ENCODE measurements around the gene KCMF1. TPM values are rescaled to one million over a fixed set of nuclear protein-coding genes. Genes with fewer than 3 reads are reported as not detected.

KCMF1 gene
- total and polyA plus RNA-seq, 2 experiments from 2014 or later, result 50.8 to 63.0 TPM

GRCh38 chr2:85018049-85018447 is 47.1 kb downstream of the KCMF1 start:
- Histone ChIP-seq H3K4me1 (ENCODE audit: insufficient read depth) (peaks cover 20% of the 10 kb centered on the region), H3K4me2 (no peak overlapping the region), H3K36me3 (replicated peaks; ENCODE audit: insufficient read depth, low read depth) (no peaks in the 10 kb centered on the region), H4K20me1 (ENCODE audit: insufficient read depth, poor library complexity, severe bottlenecking) (peaks cover 77% of the 10 kb centered on the region), H3K27me3 (no peaks in the 10 kb centered on the region), H3K79me2 (peaks cover 89% of the 10 kb centered on the region), H3K27ac (peak overlapping the region; percentile 73), H3K9me2 (replicated peaks; ENCODE audit: insufficient read depth) (no peaks in the 10 kb centered on the region), H3K9me3 (ENCODE audit: low read depth) (no peaks in the 10 kb centered on the region), H3K4me3 (no peak overlapping the region), H2AFZ (no peak overlapping the region)
- 99% methylated on average over 8 of the region's 8 CpGs for WGBS (ENCODE audit: low lambda C conversion rate, missing lambda C conversion rate)
- no peak for TF ChIP-seq EZH2phosphoT487 (IDR thresholded peaks at IDR 0.05; ENCODE audit: low read depth, severe bottlenecking, unreplicated experiment)
- no peak for TF ChIP-seq CTCF (IDR thresholded peaks at IDR 0.05; ENCODE audit: poor library complexity)
- no peak for TF ChIP-seq EZH2 (IDR thresholded peaks at IDR 0.05; ENCODE audit: borderline replicate concordance)
- no peak for DNase-seq (ENCODE audit: low spot score)

GRCh38 chr2:85019121-85019520 is 48.2 kb downstream of the KCMF1 start:
- H3K79me2 ChIP-seq, result peaks cover 89% of the 10 kb centered on the region
- peaks cover 19% of the 10 kb centered on the region for H3K4me1 ChIP-seq (ENCODE audit: insufficient read depth)
- no peak overlapping the region for H2AFZ ChIP-seq
- peaks cover 73% of the 10 kb centered on the region for H4K20me1 ChIP-seq (ENCODE audit: insufficient read depth, poor library complexity, severe bottlenecking)
- no peaks in the 10 kb centered on the region for H3K9me2 ChIP-seq (replicated peaks; ENCODE audit: insufficient read depth)
- H3K4me2 ChIP-seq, result no peak overlapping the region
- no peaks in the 10 kb centered on the region for H3K9me3 ChIP-seq (ENCODE audit: low read depth)
- H3K36me3 ChIP-seq (replicated peaks; ENCODE audit: insufficient read depth, low read depth), result no peaks in the 10 kb centered on the region
- no peak overlapping the region for H3K4me3 ChIP-seq
- DNase-seq (ENCODE audit: low spot score), result peak; percentile 25
- TF ChIP-seq CTCF (IDR thresholded peaks at IDR 0.05; ENCODE audit: poor library complexity) (no peak), EZH2phosphoT487 (IDR thresholded peaks at IDR 0.05; ENCODE audit: low read depth, severe bottlenecking, unreplicated experiment) (no peak), EZH2 (IDR thresholded peaks at IDR 0.05; ENCODE audit: borderline replicate concordance) (no peak)
- no peaks in the 10 kb centered on the region for H3K27me3 ChIP-seq
- peak overlapping the region; percentile 73 for H3K27ac ChIP-seq

- Histone ChIP-seq H3K36me3 (replicated peaks; ENCODE audit: insufficient read depth, low read depth) (no peaks in the 10 kb centered on the region), H3K4me3 (no peak overlapping the region), H2AFZ (no peak overlapping the region), H3K79me2 (peaks cover 90% of the 10 kb centered on the region), H3K4me1 (ENCODE audit: insufficient read depth) (peaks cover 4% of the 10 kb centered on the region), H3K9me2 (replicated peaks; ENCODE audit: insufficient read depth) (no peaks in the 10 kb centered on the region), H3K27me3 (no peaks in the 10 kb centered on the region), H3K4me2 (no peak overlapping the region), H3K9me3 (ENCODE audit: low read depth) (no peaks in the 10 kb centered on the region), H3K27ac (no peak overlapping the region), H4K20me1 (ENCODE audit: insufficient read depth, poor library complexity, severe bottlenecking) (peaks cover 64% of the 10 kb centered on the region)
- WGBS (ENCODE audit: low lambda C conversion rate, missing lambda C conversion rate), result 93% methylated on average over 5 of the region's 5 CpGs
- no peak for DNase-seq (ENCODE audit: low spot score)
- TF ChIP-seq CTCF (IDR thresholded peaks at IDR 0.05; ENCODE audit: poor library complexity) (no peak), EZH2 (IDR thresholded peaks at IDR 0.05; ENCODE audit: borderline replicate concordance) (no peak), EZH2phosphoT487 (IDR thresholded peaks at IDR 0.05; ENCODE audit: low read depth, severe bottlenecking, unreplicated experiment) (no peak)
These were observed 51.3 kb downstream of the KCMF1 start for GRCh38 chr2:85022232-85022631.

Data from hepatocyte (in vitro differentiated cells).